Measurements from ENCODE around the gene TPCN2. TPM values are rescaled to one million over a fixed set of nuclear protein-coding genes. Genes with fewer than 3 reads are reported as not detected.
"Not testable (repeated sequence)": the region's sequence is repeated elsewhere in the genome, so short reads cannot be mapped to it uniquely, and the experiment has no call there.

The TPCN2 gene
- total RNA-seq, 2 donors from 2014 or later = 11.7 to 17.8 TPM

DNA sequence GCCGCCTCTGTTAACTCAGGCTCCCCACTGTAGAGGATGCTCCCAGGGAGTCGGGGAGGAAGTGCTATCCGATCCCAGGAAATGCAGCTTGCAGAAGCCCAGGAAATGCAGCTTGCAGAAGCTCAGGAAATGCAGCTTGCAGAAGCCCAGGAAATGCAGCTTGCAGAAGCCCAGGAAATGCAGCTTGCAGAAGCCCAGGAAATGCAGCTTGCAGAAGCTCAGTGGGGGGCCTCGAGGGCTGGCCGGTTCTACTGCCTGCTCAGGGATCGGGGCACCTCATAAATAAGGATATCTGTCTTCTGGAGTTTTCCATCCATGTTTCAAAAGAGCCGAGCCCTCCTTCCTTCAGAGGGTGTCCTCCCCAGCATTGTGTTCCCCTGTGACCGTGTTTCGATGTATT lies 81.9 kb downstream of the TPCN2 start:
- DNase-seq = no peak
- Mint-ChIP-seq H3K9me3 (peaks cover 6 to 11% of the 10 kb centered on the region in 2 donors), H3K36me3 (ENCODE audit: insufficient read depth in 2 of 2) (peaks cover 6 to 17% of the 10 kb centered on the region in 2 donors), H3K27me3 (ENCODE audit: low read depth) (no peaks in the 10 kb centered on the region), H3K4me3 (no peak overlapping the region), H3K27ac (no peak overlapping the region), H3K4me1 (ENCODE audit: low read depth) (peaks cover 15% of the 10 kb centered on the region)
- ATAC-seq (replicated peaks in 1 of 2) = no peak

DNA sequence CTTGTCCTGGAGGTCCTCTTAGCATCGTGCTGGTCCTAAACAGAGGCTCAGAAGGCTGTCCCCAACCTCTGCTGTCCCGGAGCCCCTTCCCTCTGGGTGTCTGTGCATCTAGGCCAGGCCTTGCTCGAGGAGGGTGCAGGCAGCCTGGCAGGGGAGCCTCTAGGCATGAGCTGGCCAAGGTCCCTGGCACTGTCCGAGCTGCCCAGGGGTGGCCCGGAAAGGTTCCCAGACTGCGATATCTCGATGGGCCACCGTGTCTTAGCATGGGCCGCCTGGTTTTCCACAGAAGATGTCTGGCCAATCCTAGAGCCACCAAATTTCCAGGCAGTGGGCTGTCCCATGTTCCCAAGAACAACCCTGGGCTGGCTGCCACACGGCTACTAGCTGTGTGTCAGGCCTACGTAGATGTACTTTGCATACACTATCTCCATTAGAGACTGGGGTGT lies 82.4 kb downstream of the TPCN2 start:
- H3K27me3 Mint-ChIP-seq (ENCODE audit: low read depth) = no peaks in the 10 kb centered on the region
- no peak overlapping the region for H3K4me3 Mint-ChIP-seq
- peaks cover 20% of the 10 kb centered on the region for H3K4me1 Mint-ChIP-seq (ENCODE audit: low read depth)
- H3K36me3 Mint-ChIP-seq (ENCODE audit: insufficient read depth in 2 of 2) = peaks cover 9 to 21% of the 10 kb centered on the region in 2 donors
- DNase-seq = no peak
- H3K9me3 Mint-ChIP-seq = peaks cover 9 to 11% of the 10 kb centered on the region in 2 donors
- no peak overlapping the region for H3K27ac Mint-ChIP-seq
- ATAC-seq (replicated peaks in 1 of 2) = no peak

DNA sequence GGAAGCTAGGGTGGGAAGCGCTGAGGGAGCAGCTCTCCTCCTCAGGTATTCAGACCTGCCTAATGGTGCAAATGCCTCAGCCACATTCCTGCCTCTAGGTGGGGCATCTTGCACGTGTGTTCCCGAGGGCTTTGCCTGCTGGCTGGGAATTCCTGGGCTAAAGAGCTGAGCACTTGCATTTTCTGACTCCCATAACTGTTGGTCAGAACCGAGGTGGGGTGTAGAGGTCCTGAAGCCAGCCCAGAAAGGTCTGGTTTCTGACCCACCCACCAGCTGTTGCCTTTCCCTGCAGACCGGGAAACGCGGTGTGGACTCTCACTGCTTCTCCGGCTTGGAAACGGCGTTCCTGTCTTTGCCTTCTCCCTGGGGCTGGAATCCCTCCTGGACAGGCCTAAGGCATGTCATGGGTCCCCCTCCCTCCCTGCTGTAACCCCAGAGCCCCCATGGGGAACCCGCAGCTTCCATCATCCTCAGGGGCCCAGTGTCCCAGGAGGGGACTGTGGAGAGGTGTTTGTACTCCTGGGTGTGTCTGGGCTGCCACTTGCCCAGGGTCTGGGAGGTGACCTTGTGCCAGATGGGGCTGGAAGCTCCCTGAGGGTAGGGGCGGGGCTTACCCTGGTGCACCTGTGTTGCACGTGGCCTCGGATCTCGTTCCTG lies 83.0 kb downstream of the TPCN2 start:
- Mint-ChIP-seq H3K4me3 (no peak overlapping the region), H3K27ac (no peak overlapping the region), H3K9me3 (peaks cover 11 to 12% of the 10 kb centered on the region in 2 donors), H3K36me3 (ENCODE audit: insufficient read depth in 2 of 2) (peaks cover 11 to 23% of the 10 kb centered on the region in 2 donors), H3K27me3 (ENCODE audit: low read depth) (no peaks in the 10 kb centered on the region), H3K4me1 (ENCODE audit: low read depth) (peaks cover 25% of the 10 kb centered on the region)
- no peak for DNase-seq
- no peak for ATAC-seq (replicated peaks in 1 of 2)

DNA sequence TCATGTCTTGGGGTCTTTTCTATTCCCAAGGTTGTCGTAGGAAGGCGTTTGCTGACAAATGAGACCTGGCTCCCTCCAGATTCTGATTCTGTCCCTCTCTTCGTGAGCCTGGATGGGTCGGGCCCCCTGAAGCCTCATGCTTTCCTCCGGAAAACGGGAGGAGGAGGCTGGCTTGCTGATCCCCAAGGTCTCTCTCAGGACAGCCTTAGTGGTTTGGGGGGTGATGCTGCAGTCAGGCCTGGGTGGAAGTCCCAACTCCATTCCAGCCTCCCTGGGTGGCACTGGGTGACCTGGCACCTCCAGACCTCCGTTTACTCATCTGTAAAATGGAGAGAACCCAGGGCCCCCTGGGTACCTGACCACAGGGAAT lies 83.6 kb downstream of the TPCN2 start:
- H3K4me3 Mint-ChIP-seq = no peak overlapping the region
- DNase-seq = no peak
- ATAC-seq (replicated peaks in 1 of 2) = no peak
- no peaks in the 10 kb centered on the region for H3K27me3 Mint-ChIP-seq (ENCODE audit: low read depth)
- peaks cover 11 to 12% of the 10 kb centered on the region in 2 donors for H3K9me3 Mint-ChIP-seq
- H3K27ac Mint-ChIP-seq = no peak overlapping the region
- H3K4me1 Mint-ChIP-seq (ENCODE audit: low read depth) = peaks cover 25% of the 10 kb centered on the region
- peaks cover 11 to 23% of the 10 kb centered on the region in 2 donors for H3K36me3 Mint-ChIP-seq (ENCODE audit: insufficient read depth in 2 of 2)

DNA sequence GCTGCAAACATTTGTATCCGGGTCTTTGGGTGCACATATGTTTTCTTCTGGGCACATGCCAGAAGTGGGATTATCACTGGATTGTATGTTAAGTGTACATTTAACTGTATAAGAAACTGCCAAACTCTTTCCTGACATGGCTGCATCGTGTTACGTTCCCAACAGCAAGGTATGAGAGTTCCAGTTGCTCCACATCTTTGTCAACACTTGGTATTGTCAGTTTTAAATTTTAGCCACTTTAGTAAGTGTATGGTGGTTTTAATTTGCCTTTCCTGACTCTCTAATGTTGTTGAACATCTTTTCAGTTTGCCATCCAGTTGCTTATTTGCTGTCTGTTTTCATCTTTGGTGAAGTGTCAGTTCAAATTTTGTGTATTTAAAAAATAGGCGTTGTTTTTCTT lies 84.5 kb downstream of the TPCN2 start:
- Mint-ChIP-seq H3K4me3 (no peak overlapping the region), H3K9me3 (peaks cover 8 to 11% of the 10 kb centered on the region in 2 donors), H3K27me3 (ENCODE audit: low read depth) (no peaks in the 10 kb centered on the region)

DNA sequence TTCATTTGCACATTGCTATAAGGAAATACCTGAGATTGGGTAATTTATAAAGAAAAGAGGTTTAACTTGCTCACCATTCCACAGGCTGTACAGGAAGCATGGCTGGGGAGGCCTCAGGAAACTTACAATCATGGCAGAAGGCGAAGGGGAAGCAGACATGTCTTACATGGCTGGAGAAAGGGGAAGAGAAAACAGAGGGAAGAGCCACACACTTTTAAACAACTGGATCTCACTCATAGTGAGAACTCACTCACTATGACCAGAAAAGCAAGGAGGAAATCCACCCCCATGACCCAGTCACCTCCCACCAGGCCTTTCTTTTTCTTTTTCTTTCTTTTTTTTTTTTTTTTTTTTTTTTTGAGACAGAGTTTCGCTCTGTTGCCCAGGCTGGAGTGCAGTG lies 85.5 kb downstream of the TPCN2 start:
- not testable (repeated sequence) for H3K27me3 Mint-ChIP-seq (ENCODE audit: low read depth); H3K27ac Mint-ChIP-seq; DNase-seq; H3K9me3 Mint-ChIP-seq
- H3K4me3 Mint-ChIP-seq = peak overlapping the region in 1 of 2 donors; percentile 31
- ATAC-seq (replicated peaks in 1 of 2) = peak; percentile 20 to 39
- peaks cover 25% of the 10 kb centered on the region for H3K4me1 Mint-ChIP-seq (ENCODE audit: low read depth)
- peaks cover 8 to 20% of the 10 kb centered on the region in 2 donors for H3K36me3 Mint-ChIP-seq (ENCODE audit: insufficient read depth in 2 of 2)

More for the DNA sequence above, 84.5 kb downstream of the TPCN2 start:
- peaks cover 25% of the 10 kb centered on the region for H3K4me1 Mint-ChIP-seq (ENCODE audit: low read depth)
- DNase-seq = no peak
- peaks cover 8 to 23% of the 10 kb centered on the region in 2 donors for H3K36me3 Mint-ChIP-seq (ENCODE audit: insufficient read depth in 2 of 2)
- no peak overlapping the region for H3K27ac Mint-ChIP-seq
- ATAC-seq (replicated peaks in 1 of 2) = no peak

DNA sequence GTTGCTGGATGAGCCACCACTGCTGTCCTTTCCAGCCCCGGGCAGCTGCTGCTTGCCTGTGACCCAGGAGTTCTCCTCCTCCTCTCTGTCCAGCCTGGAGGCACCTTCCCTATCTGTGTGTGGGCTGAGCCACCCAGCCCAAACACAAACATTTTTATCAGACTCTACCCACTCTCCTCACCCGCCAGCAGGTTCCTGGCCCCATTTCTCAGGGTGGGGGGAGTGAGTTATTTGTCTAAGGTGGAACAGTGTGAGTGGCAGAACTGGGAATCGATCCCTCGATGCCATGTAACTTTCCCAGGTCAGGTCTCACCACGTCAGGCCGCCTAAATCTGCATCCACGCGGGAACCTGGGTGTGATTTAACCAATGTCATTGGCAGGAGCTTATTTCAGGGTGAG lies 86.2 kb downstream of the TPCN2 start:
- Mint-ChIP-seq H3K4me3 (no peak overlapping the region), H3K9me3 (peaks cover 5 to 7% of the 10 kb centered on the region in 2 donors), H3K36me3 (ENCODE audit: insufficient read depth in 2 of 2) (peaks cover 8 to 20% of the 10 kb centered on the region in 2 donors), H3K27ac (no peak overlapping the region), H3K27me3 (ENCODE audit: low read depth) (no peaks in the 10 kb centered on the region), H3K4me1 (ENCODE audit: low read depth) (peaks cover 25% of the 10 kb centered on the region)
- no peak for ATAC-seq (replicated peaks in 1 of 2)
- DNase-seq = no peak

DNA sequence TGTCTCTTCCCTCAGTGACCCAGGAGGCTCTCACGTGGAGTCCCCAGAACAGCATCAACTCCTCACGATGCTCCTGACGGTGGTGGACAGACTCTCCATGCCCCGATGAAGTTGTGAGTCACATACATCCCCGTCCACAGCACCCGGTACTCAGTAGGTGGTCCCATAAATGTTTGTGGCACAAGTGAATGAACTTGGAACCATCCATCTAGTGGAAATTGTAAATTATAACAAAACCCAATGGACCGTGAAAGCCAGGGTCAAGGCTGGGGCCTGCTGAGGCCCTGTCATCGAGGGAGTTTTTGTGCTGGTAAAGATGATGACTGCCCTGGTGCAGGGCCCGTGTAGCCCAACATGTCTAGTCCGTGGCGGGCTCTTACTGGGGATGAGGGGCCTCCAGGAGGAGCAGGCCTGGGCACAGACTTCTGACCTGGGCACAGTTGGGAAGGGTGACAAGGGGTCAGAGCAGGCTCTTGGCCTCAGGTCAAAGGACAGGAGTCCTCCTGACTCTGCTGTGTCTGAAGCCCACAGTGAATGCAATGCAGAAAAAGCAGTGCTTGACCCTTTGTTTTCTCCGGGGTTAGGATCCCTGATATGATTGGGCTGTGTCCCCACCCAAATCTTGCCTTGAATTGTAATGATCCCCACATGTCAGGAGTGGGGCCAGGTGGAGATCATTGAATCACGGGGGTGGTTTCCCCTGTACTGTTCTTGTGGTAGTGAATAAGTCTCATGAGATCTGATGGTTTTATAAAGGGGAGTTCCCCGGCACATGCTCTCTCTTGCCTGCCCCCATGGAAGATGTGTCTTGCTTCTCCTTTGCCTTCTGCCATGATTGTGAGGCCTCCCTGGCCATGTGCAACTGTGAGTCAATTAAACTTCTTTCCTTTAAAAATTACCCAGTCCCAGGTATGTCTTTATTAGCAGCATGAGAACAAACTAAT lies 87.0 kb downstream of the TPCN2 start:
- peak in 1 of 2 donors; percentile 12 for DNase-seq
- Mint-ChIP-seq H3K27me3 (ENCODE audit: low read depth) (no peaks in the 10 kb centered on the region), H3K27ac (no peak overlapping the region)

DNA sequence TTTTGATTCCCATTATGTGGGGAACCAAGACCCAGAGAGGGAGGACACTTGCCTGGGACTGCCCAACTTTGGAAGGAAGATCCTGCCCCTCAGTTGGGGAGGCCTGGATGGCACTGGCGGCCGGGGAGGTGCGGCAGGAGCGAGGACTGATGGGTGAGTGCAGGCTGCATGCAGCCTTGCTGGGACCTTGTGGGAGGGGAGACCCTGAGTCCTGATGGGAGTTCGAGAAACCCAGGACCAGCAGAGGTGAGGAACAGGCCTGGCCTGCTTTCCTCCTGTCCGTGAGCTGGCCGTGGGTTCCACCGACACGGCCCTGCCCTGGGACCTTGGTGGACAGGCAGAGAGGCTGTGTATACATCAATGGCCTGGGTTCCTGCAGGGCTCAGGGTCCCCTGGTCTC lies 87.7 kb downstream of the TPCN2 start:
- H3K27me3 Mint-ChIP-seq (ENCODE audit: low read depth) = peaks cover 2% of the 10 kb centered on the region
- no peak for ATAC-seq (replicated peaks in 1 of 2)
- no peak overlapping the region for H3K27ac Mint-ChIP-seq

More for the DNA sequence above, 87.0 kb downstream of the TPCN2 start:
- H3K36me3 Mint-ChIP-seq (ENCODE audit: insufficient read depth in 2 of 2) = peaks cover 8 to 20% of the 10 kb centered on the region in 2 donors
- peaks cover 5 to 7% of the 10 kb centered on the region in 2 donors for H3K9me3 Mint-ChIP-seq
- H3K4me3 Mint-ChIP-seq = no peak overlapping the region
- peak; percentile 26 to 27 for ATAC-seq (replicated peaks in 1 of 2)
- peaks cover 25% of the 10 kb centered on the region for H3K4me1 Mint-ChIP-seq (ENCODE audit: low read depth)

DNA sequence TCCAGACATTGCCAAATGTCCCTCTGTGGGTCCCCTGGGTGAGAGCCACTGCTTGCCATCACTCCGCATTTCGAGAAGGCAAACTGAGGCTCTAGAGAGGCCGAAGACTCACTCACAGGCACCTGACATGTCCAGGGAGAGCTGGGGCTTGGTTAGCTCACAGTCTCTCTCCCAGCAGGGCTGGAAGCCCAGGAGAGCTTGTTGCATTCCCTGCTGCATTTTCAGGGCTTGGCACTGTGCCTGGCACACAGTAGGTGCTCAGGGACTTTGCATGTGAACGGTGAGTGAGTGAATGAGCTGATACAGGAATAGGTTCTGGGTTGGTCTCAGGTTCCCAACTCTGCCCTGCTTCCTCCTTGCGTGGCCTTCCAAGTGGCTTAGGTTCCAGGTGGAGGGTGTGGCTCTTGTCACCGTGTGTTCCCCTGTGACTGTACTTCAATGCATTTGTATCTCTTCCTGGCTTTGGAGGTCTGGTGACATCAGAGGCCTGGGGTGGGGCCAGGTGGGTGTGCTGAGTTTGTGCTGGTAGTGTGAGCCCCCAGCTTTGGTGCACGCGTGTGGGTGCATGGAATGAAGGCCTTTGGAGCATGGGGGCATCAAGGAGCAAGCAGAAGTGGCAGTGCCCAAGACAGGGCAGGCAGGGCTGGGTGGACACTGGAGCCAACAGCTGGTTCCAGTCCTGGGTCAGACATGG lies 88.6 kb downstream of the TPCN2 start:
- peaks cover 6% of the 10 kb centered on the region for H3K27me3 Mint-ChIP-seq (ENCODE audit: low read depth)
- no peak for ATAC-seq (replicated peaks in 1 of 2)
- no peak overlapping the region for H3K27ac Mint-ChIP-seq
- H3K9me3 Mint-ChIP-seq = peaks cover 5 to 7% of the 10 kb centered on the region in 2 donors
- H3K4me3 Mint-ChIP-seq = no peak overlapping the region
- H3K36me3 Mint-ChIP-seq (ENCODE audit: insufficient read depth in 2 of 2) = peaks cover 8 to 20% of the 10 kb centered on the region in 2 donors
- H3K4me1 Mint-ChIP-seq (ENCODE audit: low read depth) = peaks cover 36% of the 10 kb centered on the region
- DNase-seq = no peak

More for the DNA sequence above, 87.7 kb downstream of the TPCN2 start:
- Mint-ChIP-seq H3K36me3 (ENCODE audit: insufficient read depth in 2 of 2) (peaks cover 8 to 20% of the 10 kb centered on the region in 2 donors), H3K4me3 (no peak overlapping the region), H3K9me3 (peaks cover 5 to 7% of the 10 kb centered on the region in 2 donors), H3K4me1 (ENCODE audit: low read depth) (peaks cover 28% of the 10 kb centered on the region)
- DNase-seq = no peak

DNA sequence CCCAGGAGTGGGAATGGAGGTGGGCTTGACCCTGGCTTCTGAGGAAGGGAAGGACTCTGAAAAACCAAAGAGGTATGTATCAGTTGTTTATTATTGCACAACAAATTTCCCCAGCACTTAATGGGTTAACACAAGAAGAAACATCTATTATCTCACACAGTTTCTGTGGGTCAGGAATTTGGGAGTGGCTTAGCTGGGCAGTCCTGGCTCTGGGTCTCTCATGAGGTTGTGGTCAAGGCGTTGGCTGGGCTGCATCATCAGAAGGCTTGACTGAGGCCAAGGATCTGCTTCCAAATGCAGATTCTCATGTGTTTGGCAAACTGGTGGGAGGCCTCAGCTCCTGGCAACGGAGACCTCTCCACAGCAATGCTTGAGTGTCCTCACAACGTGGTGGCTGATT lies 89.5 kb downstream of the TPCN2 start:
- Mint-ChIP-seq H3K27ac (no peak overlapping the region), H3K9me3 (peaks cover 5% of the 10 kb centered on the region in 2 donors), H3K27me3 (ENCODE audit: low read depth) (peaks cover 6% of the 10 kb centered on the region), H3K36me3 (ENCODE audit: insufficient read depth in 2 of 2) (peaks cover 8 to 17% of the 10 kb centered on the region in 2 donors), H3K4me3 (no peak overlapping the region), H3K4me1 (ENCODE audit: low read depth) (peaks cover 39% of the 10 kb centered on the region)
- DNase-seq = no peak
- no peak for ATAC-seq (replicated peaks in 1 of 2)

DNA sequence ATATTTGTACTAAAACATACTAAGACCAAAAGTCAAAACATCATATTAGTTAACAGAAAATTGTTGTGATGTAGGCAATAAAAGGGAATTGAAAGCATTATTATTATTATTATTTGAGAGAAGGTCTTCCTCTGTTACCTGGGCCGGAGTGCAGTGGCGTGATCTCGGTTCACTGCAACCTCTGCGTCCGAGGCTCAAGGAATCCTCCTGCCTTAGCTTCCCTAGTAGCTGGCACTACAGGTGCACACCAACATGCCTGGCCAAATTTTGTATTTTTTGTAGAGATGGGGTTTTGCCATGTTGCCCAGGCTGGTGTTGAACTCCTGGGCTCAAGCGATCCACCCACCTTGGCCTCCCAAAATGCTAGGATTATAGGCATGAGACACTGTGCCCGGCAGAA lies 91.4 kb downstream of the TPCN2 start:
- not testable (repeated sequence) for H3K9me3 Mint-ChIP-seq; H3K4me3 Mint-ChIP-seq; H3K36me3 Mint-ChIP-seq (ENCODE audit: insufficient read depth in 2 of 2); DNase-seq; H3K27me3 Mint-ChIP-seq (ENCODE audit: low read depth); H3K27ac Mint-ChIP-seq; ATAC-seq (replicated peaks in 1 of 2)
- peaks cover 39% of the 10 kb centered on the region for H3K4me1 Mint-ChIP-seq (ENCODE audit: low read depth)

DNA sequence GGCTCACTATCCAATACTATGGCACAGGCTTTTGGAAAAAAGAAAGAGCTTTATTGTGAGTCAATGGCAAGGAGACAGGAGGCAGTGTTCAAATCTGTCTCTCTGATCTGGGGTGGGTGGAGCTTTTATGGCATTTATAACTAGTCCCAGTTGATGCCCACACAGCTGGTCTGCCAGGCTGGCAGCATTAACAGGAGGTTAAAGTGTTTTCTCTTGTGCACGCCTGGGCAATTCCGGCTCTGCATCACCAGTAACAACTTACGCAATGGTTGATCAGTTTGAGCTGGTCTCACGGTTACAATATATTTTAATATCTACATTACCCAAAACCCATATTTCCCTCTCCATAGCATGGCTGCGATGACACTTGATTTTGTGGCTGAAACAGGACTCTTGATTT lies 91.9 kb downstream of the TPCN2 start:
- H3K4me3 Mint-ChIP-seq = no peak overlapping the region

More for the DNA sequence above, 91.9 kb downstream of the TPCN2 start:
- no peak overlapping the region for H3K27ac Mint-ChIP-seq
- H3K36me3 Mint-ChIP-seq (ENCODE audit: insufficient read depth in 2 of 2) = peaks cover 10% of the 10 kb centered on the region in 2 donors
- peaks cover 6% of the 10 kb centered on the region for H3K27me3 Mint-ChIP-seq (ENCODE audit: low read depth)
- DNase-seq (no peak), ATAC-seq (replicated peaks in 1 of 2) (no peak)
- H3K4me1 Mint-ChIP-seq (ENCODE audit: low read depth) = peaks cover 35% of the 10 kb centered on the region
- H3K9me3 Mint-ChIP-seq = peaks cover 2 to 7% of the 10 kb centered on the region in 2 donors

Data from activated T-cell treated with anti-CD3 and anti-CD28 coated beads, Interleukin-2, amount 50 U/mL, for 72 hours (primary cell).